ENCODE measurements around the gene IBTK.

Gene IBTK

DNA sequence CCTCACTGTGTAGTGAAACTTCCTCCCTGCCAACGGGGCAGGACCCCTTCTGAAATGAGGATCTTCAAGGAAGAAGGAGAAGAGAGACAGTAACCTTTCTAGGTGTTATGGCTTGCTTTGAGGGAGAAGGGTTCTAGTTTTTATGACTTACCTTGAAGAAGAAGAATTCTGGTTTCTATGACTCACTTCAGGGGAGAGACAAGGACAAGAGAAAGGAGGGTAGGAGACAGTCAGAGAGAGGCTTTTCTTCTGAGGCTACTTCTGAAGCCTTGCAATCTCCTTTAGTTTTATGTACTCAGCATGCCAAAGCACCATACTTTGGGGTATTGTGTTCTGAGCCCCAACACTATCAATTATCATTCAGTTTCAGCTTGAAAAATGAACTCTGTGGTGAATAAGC is 25.8 kb upstream of the IBTK start:
- no peaks in the 10 kb centered on the region for H3K79me2 ChIP-seq (ENCODE audit: insufficient read depth, low read depth)
- H3K27ac ChIP-seq, result no peak overlapping the region
- H3K9ac ChIP-seq, result no peak overlapping the region
- TF ChIP-seq, protein P1, sequence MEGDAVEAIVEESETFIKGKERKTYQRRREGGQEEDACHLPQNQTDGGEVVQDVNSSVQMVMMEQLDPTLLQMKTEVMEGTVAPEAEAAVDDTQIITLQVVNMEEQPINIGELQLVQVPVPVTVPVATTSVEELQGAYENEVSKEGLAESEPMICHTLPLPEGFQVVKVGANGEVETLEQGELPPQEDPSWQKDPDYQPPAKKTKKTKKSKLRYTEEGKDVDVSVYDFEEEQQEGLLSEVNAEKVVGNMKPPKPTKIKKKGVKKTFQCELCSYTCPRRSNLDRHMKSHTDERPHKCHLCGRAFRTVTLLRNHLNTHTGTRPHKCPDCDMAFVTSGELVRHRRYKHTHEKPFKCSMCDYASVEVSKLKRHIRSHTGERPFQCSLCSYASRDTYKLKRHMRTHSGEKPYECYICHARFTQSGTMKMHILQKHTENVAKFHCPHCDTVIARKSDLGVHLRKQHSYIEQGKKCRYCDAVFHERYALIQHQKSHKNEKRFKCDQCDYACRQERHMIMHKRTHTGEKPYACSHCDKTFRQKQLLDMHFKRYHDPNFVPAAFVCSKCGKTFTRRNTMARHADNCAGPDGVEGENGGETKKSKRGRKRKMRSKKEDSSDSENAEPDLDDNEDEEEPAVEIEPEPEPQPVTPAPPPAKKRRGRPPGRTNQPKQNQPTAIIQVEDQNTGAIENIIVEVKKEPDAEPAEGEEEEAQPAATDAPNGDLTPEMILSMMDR (conservative IDR thresholded peaks at IDR 0.05; ENCODE audit: low read depth, low read length), result no peak
- H3K27me3 ChIP-seq (ENCODE audit: insufficient read depth, low read depth), result no peaks in the 10 kb centered on the region
- H3K36me3 ChIP-seq (ENCODE audit: insufficient read depth), result no peaks in the 10 kb centered on the region
- H3K4me2 ChIP-seq, result no peak overlapping the region
- no peak overlapping the region for H2AFZ ChIP-seq (ENCODE audit: low read depth)
- no peaks in the 10 kb centered on the region for H4K20me1 ChIP-seq (ENCODE audit: insufficient read depth)
- H3K4me3 ChIP-seq (IDR thresholded peaks at IDR 0.05; ENCODE audit: insufficient read depth, low read depth, low read length), result no peak overlapping the region
- H3K4me1 ChIP-seq (ENCODE audit: low read depth, poor library complexity, severe bottlenecking), result no peaks in the 10 kb centered on the region

DNA sequence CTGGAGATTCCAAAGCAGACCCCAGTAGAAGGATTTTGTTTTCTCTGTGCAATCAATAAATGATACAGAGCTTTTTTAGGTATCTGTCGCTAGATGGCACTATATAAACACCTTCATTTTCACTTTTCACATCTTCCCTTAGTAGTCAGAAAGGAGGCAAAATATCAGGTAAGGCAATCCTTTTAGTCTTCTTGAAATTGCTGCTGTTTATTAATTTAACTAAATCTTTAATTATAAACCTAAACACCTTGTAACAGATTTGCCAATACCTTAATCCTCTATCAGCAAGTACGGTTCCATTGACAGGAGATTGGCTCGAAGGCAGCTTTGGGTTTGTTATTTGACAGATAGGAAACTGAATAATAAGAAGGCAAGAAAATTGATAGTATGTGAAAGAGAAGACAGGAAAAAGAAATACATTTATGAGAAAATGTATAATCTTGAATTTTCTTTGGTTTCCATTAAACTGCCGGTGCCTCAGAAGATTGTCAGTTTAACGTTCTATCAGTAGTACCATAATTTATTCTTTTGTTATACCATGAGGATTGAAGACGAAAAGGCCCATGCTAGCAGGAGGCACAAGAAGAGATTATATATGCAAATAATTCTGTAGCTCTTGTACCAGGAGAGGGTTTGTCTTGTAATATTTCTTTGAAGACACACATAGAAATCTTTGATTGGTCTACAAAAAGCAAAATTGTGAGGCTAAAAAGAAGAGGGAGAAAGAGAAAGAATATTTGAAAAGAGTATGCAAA is 23.5 kb upstream of the IBTK start:
- Histone ChIP-seq H3K79me2 (ENCODE audit: insufficient read depth, low read depth) (no peaks in the 10 kb centered on the region), H3K27me3 (ENCODE audit: insufficient read depth, low read depth) (no peaks in the 10 kb centered on the region), H3K27ac (no peak overlapping the region), H3K4me1 (ENCODE audit: low read depth, poor library complexity, severe bottlenecking) (no peaks in the 10 kb centered on the region), H3K9ac (no peak overlapping the region), H3K4me3 (IDR thresholded peaks at IDR 0.05; ENCODE audit: insufficient read depth, low read depth, low read length) (no peak overlapping the region), H3K4me2 (no peak overlapping the region), H3K36me3 (ENCODE audit: insufficient read depth) (no peaks in the 10 kb centered on the region), H2AFZ (ENCODE audit: low read depth) (no peak overlapping the region), H4K20me1 (ENCODE audit: insufficient read depth) (no peaks in the 10 kb centered on the region)
- TF ChIP-seq, protein P1 (conservative IDR thresholded peaks at IDR 0.05; ENCODE audit: low read depth, low read length), result peak; percentile 55

DNA sequence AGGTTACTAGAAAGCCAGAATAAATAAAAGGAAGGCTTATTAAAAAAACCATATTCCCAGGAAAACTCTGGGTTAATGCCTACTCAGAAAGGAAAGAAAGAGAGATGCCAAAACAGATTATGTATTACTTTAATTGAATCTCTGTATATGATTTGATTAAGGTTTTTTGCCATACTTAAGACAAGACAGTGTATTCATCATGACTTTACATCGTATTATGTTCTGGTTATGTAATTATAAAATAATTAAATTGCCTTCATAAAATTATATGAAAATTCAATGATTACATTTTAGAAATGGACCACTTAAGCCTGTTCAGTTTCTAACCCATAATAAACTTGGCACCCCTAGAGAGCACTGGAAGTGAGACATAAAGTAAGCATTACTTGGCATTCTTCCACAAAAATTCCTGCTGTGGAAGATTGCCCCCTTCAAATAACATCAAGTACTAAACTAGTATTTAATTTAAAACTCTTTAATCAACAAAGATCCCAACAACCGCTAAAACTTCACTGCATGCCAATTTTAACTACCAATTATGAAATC is 20.8 kb upstream of the IBTK start:
- H3K9ac ChIP-seq, result no peak overlapping the region
- H3K79me2 ChIP-seq (ENCODE audit: insufficient read depth, low read depth), result no peaks in the 10 kb centered on the region
- no peak overlapping the region for H3K4me3 ChIP-seq (IDR thresholded peaks at IDR 0.05; ENCODE audit: insufficient read depth, low read depth, low read length)
- no peak overlapping the region for H2AFZ ChIP-seq (ENCODE audit: low read depth)
- no peaks in the 10 kb centered on the region for H4K20me1 ChIP-seq (ENCODE audit: insufficient read depth)
- no peak overlapping the region for H3K27ac ChIP-seq
- no peaks in the 10 kb centered on the region for H3K36me3 ChIP-seq (ENCODE audit: insufficient read depth)
- H3K4me2 ChIP-seq, result no peak overlapping the region
- H3K4me1 ChIP-seq (ENCODE audit: low read depth, poor library complexity, severe bottlenecking), result no peaks in the 10 kb centered on the region
- TF ChIP-seq, protein P1 (conservative IDR thresholded peaks at IDR 0.05; ENCODE audit: low read depth, low read length), result no peak
- no peaks in the 10 kb centered on the region for H3K27me3 ChIP-seq (ENCODE audit: insufficient read depth, low read depth)

DNA sequence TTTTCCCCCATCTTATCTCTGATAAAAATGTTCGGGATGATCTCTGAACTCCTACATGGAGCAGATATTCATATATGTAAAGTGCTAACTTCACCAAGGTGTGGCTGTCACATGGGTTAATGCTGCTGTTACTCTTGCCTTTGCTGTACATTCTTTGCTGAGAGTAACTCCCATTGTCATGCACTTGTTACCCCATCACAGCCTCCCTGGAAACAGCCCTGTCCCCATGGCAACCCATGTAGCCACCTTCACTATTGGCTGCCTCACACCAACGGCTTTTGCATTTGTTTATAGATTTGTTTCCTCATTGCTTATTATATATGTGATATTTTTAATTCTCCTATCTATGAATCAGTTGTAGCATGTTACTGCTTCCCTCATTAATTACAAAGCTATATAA is 17.3 kb upstream of the IBTK start:
- no peak overlapping the region for H3K27ac ChIP-seq

More for the DNA sequence above, 17.3 kb upstream of the IBTK start:
- H3K4me3 ChIP-seq (IDR thresholded peaks at IDR 0.05; ENCODE audit: insufficient read depth, low read depth, low read length), result no peak overlapping the region
- H3K27me3 ChIP-seq (ENCODE audit: insufficient read depth, low read depth), result no peaks in the 10 kb centered on the region
- no peak overlapping the region for H2AFZ ChIP-seq (ENCODE audit: low read depth)
- TF ChIP-seq, protein P1 (conservative IDR thresholded peaks at IDR 0.05; ENCODE audit: low read depth, low read length), result no peak
- H3K79me2 ChIP-seq (ENCODE audit: insufficient read depth, low read depth), result no peaks in the 10 kb centered on the region
- H4K20me1 ChIP-seq (ENCODE audit: insufficient read depth), result no peaks in the 10 kb centered on the region
- no peaks in the 10 kb centered on the region for H3K4me1 ChIP-seq (ENCODE audit: low read depth, poor library complexity, severe bottlenecking)
- no peaks in the 10 kb centered on the region for H3K36me3 ChIP-seq (ENCODE audit: insufficient read depth)
- H3K4me2 ChIP-seq, result no peak overlapping the region
- H3K9ac ChIP-seq, result no peak overlapping the region

Data from KMS-11 (cell line).